HepG2 (cell line): ENCODE data around the gene MDP1. TPM values are rescaled to one million over a fixed set of nuclear protein-coding genes. Genes with fewer than 3 reads are reported as not detected.

Source experiments
- AHR ChIP-seq: IDR thresholded peaks from 2 replicates; pipeline ENCODE4 v1.6.1; 2018; ENCODE audit warnings: missing genetic modification reagents, missing compliant biosample characterization
- CEBPB ChIP-seq: IDR thresholded peaks from 2 replicates; pipeline ENCODE4 v1.6.1; 2011; ENCODE audit warnings: low read depth, low read length, improper control_type of control experiment, borderline replicate concordance
- CREB1 ChIP-seq, 2 experiments: fragments of 450-650 bp in 1 of 2; IDR thresholded peaks; 2 replicates each; pipeline ENCODE4 v1.6.1; 2016 to 2017; ENCODE audit warnings: control low read depth in 1 of 2, mild to moderate bottlenecking in 1 of 2, missing compliant biosample characterization in 1 of 2, missing genetic modification characterization in 1 of 2
- CREM ChIP-seq, 2 experiments: sonication (generic) in 1 of 2; formaldehyde crosslinking in 1 of 2; IDR thresholded peaks; 2 replicates each; pipeline versions ENCODE4 v1.4.0 to v1.6.1; 2016 to 2020; ENCODE audit warnings: antibody characterized with exemption in 1 of 2, mild to moderate bottlenecking in 1 of 2, missing genetic modification reagents in 1 of 2
- DNMT1 ChIP-seq: sonication (generic); formaldehyde crosslinking; IDR thresholded peaks from 2 replicates; pipeline ENCODE4 v1.5.1; 2020; ENCODE audit warnings: mild to moderate bottlenecking, missing genetic modification reagents
- HES4 ChIP-seq: sonication (generic); formaldehyde crosslinking; IDR thresholded peaks from 2 replicates; pipeline ENCODE4 v1.9.0; 2021; ENCODE audit warnings: mild to moderate bottlenecking, missing genetic modification reagents, borderline replicate concordance
- KDM3A ChIP-seq: IDR thresholded peaks from 2 replicates; pipeline ENCODE4 v1.6.1; 2018; ENCODE audit warnings: low read depth, missing compliant biosample characterization
- KDM5A ChIP-seq: fragments of 200-600 bp; sonication (generic); IDR thresholded peaks from 2 replicates; pipeline ENCODE4 v1.7.0; 2018; ENCODE audit warnings: antibody characterized with exemption, mild to moderate bottlenecking, low read length, borderline replicate concordance
- PAWR ChIP-seq: sonication (generic); formaldehyde crosslinking; IDR thresholded peaks from 2 replicates; pipeline ENCODE4 v1.4.0; 2020; ENCODE audit warnings: missing genetic modification reagents, mild to moderate bottlenecking, borderline replicate concordance
- RBM39 ChIP-seq: fragments of 200-400 bp; formaldehyde crosslinking; IDR thresholded peaks from one replicate; pipeline ENCODE4 v1.6.1; 2018; ENCODE audit warnings: antibody characterized with exemption, mild to moderate bottlenecking, low read depth, low read length; ENCODE audit not compliant: poor library complexity, severe bottlenecking
- SATB2 ChIP-seq: sonication (generic); formaldehyde crosslinking; IDR thresholded peaks from 2 replicates; pipeline ENCODE4 v1.5.0; 2020; ENCODE audit warnings: missing genetic modification reagents
- SP1 ChIP-seq, 2 experiments: fragments of 450-650 bp in 1 of 2; sonication (generic) in 1 of 2; formaldehyde crosslinking in 1 of 2; IDR thresholded peaks; 2 replicates each; pipeline versions ENCODE4 v1.4.0 to v1.6.1; 2016 to 2020; ENCODE audit warnings: missing genetic modification reagents in 1 of 2
- ZC3H4 ChIP-seq: sonication (generic); formaldehyde crosslinking; IDR thresholded peaks from 2 replicates; pipeline ENCODE4 v1.4.0; 2020; ENCODE audit warnings: missing genetic modification reagents, borderline replicate concordance
- ZNF30 ChIP-seq: sonication (generic); formaldehyde crosslinking; IDR thresholded peaks from 2 replicates; pipeline ENCODE4 v1.5.0; 2020; ENCODE audit warnings: mild to moderate bottlenecking, missing genetic modification reagents
- ZNF431 ChIP-seq: sonication (generic); formaldehyde crosslinking; IDR thresholded peaks from 2 replicates; pipeline ENCODE4 v1.9.0; 2022; ENCODE audit warnings: missing genetic modification reagents, low read depth, mild to moderate bottlenecking, borderline replicate concordance
- ZNF446 ChIP-seq: sonication (generic); formaldehyde crosslinking; IDR thresholded peaks from 2 replicates; pipeline ENCODE4 v1.5.0; 2020; ENCODE audit warnings: mild to moderate bottlenecking, missing genetic modification reagents
- ZNF720 ChIP-seq: sonication (generic); formaldehyde crosslinking; IDR thresholded peaks from 2 replicates; pipeline ENCODE4 v1.4.0; 2020; ENCODE audit warnings: missing genetic modification reagents
- ZNF75D ChIP-seq: sonication (generic); formaldehyde crosslinking; IDR thresholded peaks from 2 replicates; pipeline ENCODE4 v1.8.1; 2023; ENCODE audit warnings: missing genetic modification reagents, mild to moderate bottlenecking, borderline replicate concordance
- polyA plus RNA-seq, 8 experiments: library from polyadenylated mRNA; depleted of rRNA in 3 of 8; stranded (reverse) in 7 of 8; unstranded in 1 of 8; fragments of >200 nt; fragmentation: Illumina TruSeq in 4 of 8; extraction: Trizol in 4 of 8; gene quantifications; 2 replicates each; pipeline versions ENCODE4 v1.2.1 to v1.2.3, GENCODE V29; 2011 to 2016; ENCODE audit warnings: low read depth in 4 of 8, missing spikeins in 1 of 8, mixed read lengths in 1 of 8; ENCODE audit not compliant: insufficient read depth in 1 of 8
- total RNA-seq, 5 experiments: library from RNA; depleted of rRNA; stranded (reverse); fragments of >200 nt; fragmentation: Illumina TruSeq; extraction: Trizol; gene quantifications; 2 replicates each; pipeline ENCODE4 v1.2.3, GENCODE V29; 2016; ENCODE audit warnings: low read depth in 1 of 5
- TF ChIP-seq, protein P1 (sequence below): sonication (generic); formaldehyde crosslinking; IDR thresholded peaks from 2 replicates; pipeline ENCODE4 v1.8.1; 2023; ENCODE audit warnings: mild to moderate bottlenecking, moderate library complexity, missing genetic modification reagents
- TF ChIP-seq, protein P2 (sequence below): sonication (generic); formaldehyde crosslinking; IDR thresholded peaks from 2 replicates; pipeline ENCODE4 v1.9.0; 2021; ENCODE audit warnings: missing genetic modification reagents, borderline replicate concordance
- TF ChIP-seq, protein P3 (sequence below): IDR thresholded peaks from 2 replicates; pipeline ENCODE4 v1.6.1; 2016; ENCODE audit warnings: missing compliant biosample characterization, missing genetic modification reagents, borderline replicate concordance
- TF ChIP-seq, protein P4 (sequence below): sonication (generic); formaldehyde crosslinking; IDR thresholded peaks from 2 replicates; pipeline ENCODE4 v1.4.0; 2020; ENCODE audit warnings: missing genetic modification reagents, borderline replicate concordance

MDP1 gene
- total and polyA plus RNA-seq, 2 of the 13 experiments (the other 11 are each of a cell fraction or from before 2014, with no cell fraction given), result 44.1 to 48.7 TPM

DNA sequence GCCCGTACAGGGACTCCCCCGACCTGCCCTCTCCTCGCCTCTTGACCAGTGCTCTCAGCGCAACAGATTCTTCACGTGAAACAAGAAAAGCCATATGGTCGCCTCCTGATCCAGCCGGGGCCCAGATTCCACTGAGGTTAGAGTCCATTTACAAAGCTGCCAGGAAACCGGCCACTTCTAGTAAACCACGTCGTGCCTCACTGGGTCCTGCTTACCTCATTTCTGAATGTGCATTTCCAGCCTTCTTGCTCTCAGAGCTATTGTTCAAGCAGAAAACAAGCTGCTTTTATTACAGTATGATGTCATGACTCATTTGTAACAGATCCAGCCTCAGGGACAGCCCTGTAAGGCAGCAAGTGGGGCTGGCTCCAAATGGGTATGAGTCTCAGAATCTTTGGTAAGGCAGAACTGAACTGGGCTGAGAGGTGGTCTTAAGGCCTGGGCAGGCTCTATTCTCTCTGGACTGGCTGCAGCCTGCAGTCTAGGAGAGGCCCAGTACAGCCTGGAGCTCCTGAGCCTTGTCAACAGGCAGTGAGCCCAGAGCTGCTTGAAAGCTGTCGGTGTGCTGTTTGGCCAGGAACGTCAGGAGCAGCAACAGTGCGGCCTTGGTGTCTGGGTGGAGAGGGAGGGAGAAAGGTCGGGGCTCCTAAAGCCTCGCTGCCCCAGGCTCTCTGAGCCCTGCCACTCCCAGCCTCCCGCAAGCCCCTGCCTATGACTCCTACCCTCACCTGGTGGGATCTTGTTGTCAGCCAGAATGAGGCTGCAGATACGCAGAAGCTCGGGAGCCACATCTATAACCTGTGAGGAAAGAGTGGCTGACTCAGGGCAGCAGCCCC lies 35.7 kb downstream of the MDP1 start (continued):
- TF ChIP-seq, protein P1, sequence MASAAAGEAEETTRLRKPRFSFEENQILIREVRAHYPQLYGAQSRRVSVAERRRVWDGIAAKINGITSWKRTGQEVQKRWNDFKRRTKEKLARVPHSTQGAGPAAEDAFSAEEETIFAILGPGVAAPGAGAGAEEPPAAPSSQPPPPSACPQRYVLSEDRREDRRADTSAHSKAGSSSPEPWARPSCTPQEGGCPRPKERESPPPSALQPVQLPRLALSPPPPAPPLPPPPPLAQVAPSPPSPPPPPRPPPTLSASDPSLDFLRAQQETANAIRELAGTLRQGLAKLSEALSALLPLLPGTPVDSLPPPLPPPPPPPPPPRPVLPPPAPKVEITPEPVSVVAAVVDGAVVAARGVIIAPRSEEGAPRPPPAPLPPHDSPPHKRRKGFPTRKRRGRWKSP, result no peak
- TF ChIP-seq CEBPB (no peak), CREB1 (IDR thresholded peaks at IDR 0.05) (0 out of 2 replicates have a peak, but pooled peaks have one; percentile 24), CREB1 (CRISPR knock-in tag; IDR thresholded peaks at IDR 0.05) (no peak), ZNF431 (0 out of 2 replicates have a peak, but pooled peaks have one; percentile 27), CREM (IDR thresholded peaks at IDR 0.05) (no peak), CREM (CRISPR knock-in tag; IDR thresholded peaks at IDR 0.05) (no peak), KDM5A (no peak), ZNF720 (CRISPR knock-in tag) (no peak), SP1 (IDR thresholded peaks at IDR 0.05) (no peak), SP1 (CRISPR knock-in tag; IDR thresholded peaks at IDR 0.05) (no peak), AHR (CRISPR knock-in tag) (no peak), DNMT1 (CRISPR knock-in tag) (no peak), ZC3H4 (no peak), KDM3A (CRISPR knock-in tag) (no peak), ZNF446 (CRISPR knock-in tag) (peak; percentile 23; the same call in 1 of the 2 replicates), RBM39 (no peak), SATB2 (CRISPR knock-in tag) (no peak), PAWR (no peak), ZNF75D (CRISPR knock-in tag) (no peak), ZNF30 (CRISPR knock-in tag) (no peak), HES4 (CRISPR knock-in tag) (0 out of 2 replicates have a peak, but pooled peaks have one; percentile 22)
- TF ChIP-seq, protein P2, sequence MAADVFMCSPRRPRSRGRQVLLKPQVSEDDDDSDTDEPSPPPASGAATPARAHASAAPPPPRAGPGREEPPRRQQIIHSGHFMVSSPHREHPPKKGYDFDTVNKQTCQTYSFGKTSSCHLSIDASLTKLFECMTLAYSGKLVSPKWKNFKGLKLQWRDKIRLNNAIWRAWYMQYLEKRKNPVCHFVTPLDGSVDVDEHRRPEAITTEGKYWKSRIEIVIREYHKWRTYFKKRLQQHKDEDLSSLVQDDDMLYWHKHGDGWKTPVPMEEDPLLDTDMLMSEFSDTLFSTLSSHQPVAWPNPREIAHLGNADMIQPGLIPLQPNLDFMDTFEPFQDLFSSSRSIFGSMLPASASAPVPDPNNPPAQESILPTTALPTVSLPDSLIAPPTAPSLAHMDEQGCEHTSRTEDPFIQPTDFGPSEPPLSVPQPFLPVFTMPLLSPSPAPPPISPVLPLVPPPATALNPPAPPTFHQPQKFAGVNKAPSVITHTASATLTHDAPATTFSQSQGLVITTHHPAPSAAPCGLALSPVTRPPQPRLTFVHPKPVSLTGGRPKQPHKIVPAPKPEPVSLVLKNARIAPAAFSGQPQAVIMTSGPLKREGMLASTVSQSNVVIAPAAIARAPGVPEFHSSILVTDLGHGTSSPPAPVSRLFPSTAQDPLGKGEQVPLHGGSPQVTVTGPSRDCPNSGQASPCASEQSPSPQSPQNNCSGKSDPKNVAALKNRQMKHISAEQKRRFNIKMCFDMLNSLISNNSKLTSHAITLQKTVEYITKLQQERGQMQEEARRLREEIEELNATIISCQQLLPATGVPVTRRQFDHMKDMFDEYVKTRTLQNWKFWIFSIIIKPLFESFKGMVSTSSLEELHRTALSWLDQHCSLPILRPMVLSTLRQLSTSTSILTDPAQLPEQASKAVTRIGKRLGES (CRISPR knock-in tag), result no peak
- TF ChIP-seq, protein P3, sequence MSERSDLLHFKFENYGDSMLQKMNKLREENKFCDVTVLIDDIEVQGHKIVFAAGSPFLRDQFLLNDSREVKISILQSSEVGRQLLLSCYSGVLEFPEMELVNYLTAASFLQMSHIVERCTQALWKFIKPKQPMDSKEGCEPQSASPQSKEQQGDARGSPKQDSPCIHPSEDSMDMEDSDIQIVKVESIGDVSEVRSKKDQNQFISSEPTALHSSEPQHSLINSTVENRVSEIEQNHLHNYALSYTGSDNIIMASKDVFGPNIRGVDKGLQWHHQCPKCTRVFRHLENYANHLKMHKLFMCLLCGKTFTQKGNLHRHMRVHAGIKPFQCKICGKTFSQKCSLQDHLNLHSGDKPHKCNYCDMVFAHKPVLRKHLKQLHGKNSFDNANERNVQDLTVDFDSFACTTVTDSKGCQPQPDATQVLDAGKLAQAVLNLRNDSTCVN, result no peak
- TF ChIP-seq, protein P4, sequence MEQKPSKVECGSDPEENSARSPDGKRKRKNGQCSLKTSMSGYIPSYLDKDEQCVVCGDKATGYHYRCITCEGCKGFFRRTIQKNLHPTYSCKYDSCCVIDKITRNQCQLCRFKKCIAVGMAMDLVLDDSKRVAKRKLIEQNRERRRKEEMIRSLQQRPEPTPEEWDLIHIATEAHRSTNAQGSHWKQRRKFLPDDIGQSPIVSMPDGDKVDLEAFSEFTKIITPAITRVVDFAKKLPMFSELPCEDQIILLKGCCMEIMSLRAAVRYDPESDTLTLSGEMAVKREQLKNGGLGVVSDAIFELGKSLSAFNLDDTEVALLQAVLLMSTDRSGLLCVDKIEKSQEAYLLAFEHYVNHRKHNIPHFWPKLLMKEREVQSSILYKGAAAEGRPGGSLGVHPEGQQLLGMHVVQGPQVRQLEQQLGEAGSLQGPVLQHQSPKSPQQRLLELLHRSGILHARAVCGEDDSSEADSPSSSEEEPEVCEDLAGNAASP (CRISPR knock-in tag), result no peak
